Caco-2 (cell line): Measurements from ENCODE around the gene SERGEF. TPM values are rescaled to one million over a fixed set of nuclear protein-coding genes. Genes with fewer than 3 reads are reported as not detected.

ENCODE experiments used
- BruUV-seq: library from RNA; stranded (reverse); fragments of 400-500 nt; replicated peaks from 2 replicates; lab custom pipeline; 2021; lab: Mats Ljungman, UMichigan
- CTCF ChIA-PET: fragments of 300-600 bp; sonication (Branson Sonifier 250); formaldehyde crosslinking; loops from one replicate; lab custom pipeline; 2022; ENCODE audit warnings: antibody characterized with exemption; lab: Charles Lee
- POLR2A ChIA-PET: fragments of 300-600 bp; sonication (Branson Sonifier 250); formaldehyde crosslinking; loops from one replicate; lab custom pipeline; 2022; ENCODE audit warnings: antibody characterized with exemption; lab: Charles Lee
- DNase-seq, 2 experiments: peaks; one replicate each; pipeline versions ENCODE4 v3.0.0 to v3.0.0-alpha.2; 2020 to 2022
- H3K27me3 ChIP-seq: replicated peaks from 2 replicates; pipeline ENCODE4 v1.6.0; 2011; ENCODE audit warnings: low read length; ENCODE audit not compliant: control insufficient read depth, insufficient read depth
- H3K36me3 ChIP-seq: 2 replicates; pipeline ENCODE4 v1.5.1; 2011; ENCODE audit warnings: low read length; ENCODE audit not compliant: control insufficient read depth, insufficient read depth
- H3K4me1 ChIP-seq: fragments of 250-450 bp; sonication (Bioruptor Pico); 2 replicates; pipeline ENCODE4 v1.5.1; 2020; ENCODE audit warnings: mild to moderate bottlenecking
- H3K4me3 ChIP-seq: 2 replicates; pipeline ENCODE4 v1.5.1; 2011; ENCODE audit warnings: low read depth, mild to moderate bottlenecking, control low read depth, low read length
- H3K9me3 ChIP-seq: fragments of 250-450 bp; sonication (Bioruptor Pico); 2 replicates; pipeline ENCODE4 v1.5.1; 2020; ENCODE audit warnings: mild to moderate bottlenecking, moderate library complexity
- H3K27ac Mint-ChIP-seq: one replicate; pipeline ENCODE4 v1.8.0; 2022; ENCODE audit warnings: mixed read lengths; ENCODE audit not compliant: unreplicated experiment
- H3K27me3 Mint-ChIP-seq: one replicate; pipeline ENCODE4 v1.8.0; 2022; ENCODE audit warnings: mixed read lengths; ENCODE audit not compliant: insufficient read depth, unreplicated experiment
- H3K36me3 Mint-ChIP-seq: one replicate; pipeline ENCODE4 v1.8.0; 2022; ENCODE audit warnings: mild to moderate bottlenecking, mixed read lengths; ENCODE audit not compliant: insufficient read depth, unreplicated experiment
- H3K4me1 Mint-ChIP-seq: one replicate; pipeline ENCODE4 v1.8.0; 2022; ENCODE audit warnings: low read depth, mixed read lengths; ENCODE audit not compliant: unreplicated experiment
- H3K4me3 Mint-ChIP-seq: one replicate; pipeline ENCODE4 v1.8.0; 2022; ENCODE audit warnings: mild to moderate bottlenecking, moderate library complexity, mixed read lengths; ENCODE audit not compliant: unreplicated experiment
- H3K9me3 Mint-ChIP-seq: one replicate; pipeline ENCODE4 v1.8.0; 2022; ENCODE audit warnings: mixed read lengths; ENCODE audit not compliant: unreplicated experiment
- CTCF ChIP-seq, 2 experiments: fragments of 200-600 bp in 1 of 2; IDR thresholded peaks; 1 replicate in 1 of 2; 2 replicates in 1 of 2; pipeline versions ENCODE4 v1.5.1 to v1.8.0; 2011 to 2022; ENCODE audit warnings: antibody characterized with exemption in 1 of 2, control low read depth in 1 of 2, inconsistent platforms in 1 of 2, low read depth in 1 of 2, low read length in 1 of 2, mild to moderate bottlenecking in 1 of 2, moderate library complexity in 1 of 2; ENCODE audit not compliant: insufficient read depth in 1 of 2, severe bottlenecking in 1 of 2, unreplicated experiment in 1 of 2
- intact Hi-C: fragments of 100-400 bp; cut with micrococcal nuclease; formaldehyde crosslinking; loops from one replicate; pipeline ENCODE4 v1.10.0; 2022; ENCODE audit not compliant: unreplicated experiment
- total RNA-seq: library from RNA; stranded (reverse); gene quantifications from 2 replicates; pipeline ENCODE4 v1.2.3, GENCODE V29; 2022

The SERGEF gene
- total RNA-seq, 1 experiment from 2014 or later: 17.5 TPM

GRCh38 chr11:17786824-17787525 is 225.9 kb downstream of the SERGEF start:
- H3K27ac Mint-ChIP-seq: no peak overlapping the region
- H3K36me3 Mint-ChIP-seq: no peaks in the 10 kb centered on the region
- POLR2A ChIA-PET: no interaction called here
- DNase-seq: no peak
- no peaks in the 10 kb centered on the region for H3K4me1 ChIP-seq
- BruUV-seq: no TSS peak
- no peak overlapping the region for H3K4me3 Mint-ChIP-seq
- H3K4me3 ChIP-seq: no peak overlapping the region
- no peaks in the 10 kb centered on the region for H3K9me3 Mint-ChIP-seq
- no peaks in the 10 kb centered on the region for H3K36me3 ChIP-seq
- H3K27me3 Mint-ChIP-seq: peaks cover 4% of the 10 kb centered on the region
- CTCF ChIA-PET: interaction anchor here (0.6 kb wide), 1 partner anchor 54 kb away, joined by 4 read pairs; no protein-coding TSS in a partner anchor
- no peaks in the 10 kb centered on the region for H3K4me1 Mint-ChIP-seq
- H3K9me3 ChIP-seq: no peaks in the 10 kb centered on the region
- no peak for TF ChIP-seq CTCF (IDR thresholded peaks at IDR 0.05; ENCODE audit: insufficient read depth in 1 of 2, low read depth in 1 of 2, low read length in 1 of 2, severe bottlenecking in 1 of 2, unreplicated experiment in 1 of 2)
- H3K27me3 ChIP-seq: no peaks in the 10 kb centered on the region
- intact Hi-C loops: no loop called here

- DNase-seq: no peak
- Mint-ChIP-seq H3K36me3 (no peaks in the 10 kb centered on the region), H3K9me3 (no peaks in the 10 kb centered on the region), H3K4me3 (no peak overlapping the region), H3K27me3 (peaks cover 10% of the 10 kb centered on the region), H3K27ac (no peak overlapping the region), H3K4me1 (no peaks in the 10 kb centered on the region)
- TF ChIP-seq CTCF (IDR thresholded peaks at IDR 0.05; ENCODE audit: insufficient read depth in 1 of 2, low read depth in 1 of 2, low read length in 1 of 2, severe bottlenecking in 1 of 2, unreplicated experiment in 1 of 2): no peak
- CTCF ChIA-PET: no interaction called here
- BruUV-seq: no TSS peak
- Histone ChIP-seq H3K4me3 (no peak overlapping the region), H3K9me3 (no peaks in the 10 kb centered on the region), H3K36me3 (no peaks in the 10 kb centered on the region), H3K4me1 (no peaks in the 10 kb centered on the region), H3K27me3 (no peaks in the 10 kb centered on the region)
- intact Hi-C loops: no loop called here
- POLR2A ChIA-PET: no interaction called here
Observed at GRCh38 chr11:17783878-17784277, 229.0 kb downstream of the SERGEF start.

DNA sequence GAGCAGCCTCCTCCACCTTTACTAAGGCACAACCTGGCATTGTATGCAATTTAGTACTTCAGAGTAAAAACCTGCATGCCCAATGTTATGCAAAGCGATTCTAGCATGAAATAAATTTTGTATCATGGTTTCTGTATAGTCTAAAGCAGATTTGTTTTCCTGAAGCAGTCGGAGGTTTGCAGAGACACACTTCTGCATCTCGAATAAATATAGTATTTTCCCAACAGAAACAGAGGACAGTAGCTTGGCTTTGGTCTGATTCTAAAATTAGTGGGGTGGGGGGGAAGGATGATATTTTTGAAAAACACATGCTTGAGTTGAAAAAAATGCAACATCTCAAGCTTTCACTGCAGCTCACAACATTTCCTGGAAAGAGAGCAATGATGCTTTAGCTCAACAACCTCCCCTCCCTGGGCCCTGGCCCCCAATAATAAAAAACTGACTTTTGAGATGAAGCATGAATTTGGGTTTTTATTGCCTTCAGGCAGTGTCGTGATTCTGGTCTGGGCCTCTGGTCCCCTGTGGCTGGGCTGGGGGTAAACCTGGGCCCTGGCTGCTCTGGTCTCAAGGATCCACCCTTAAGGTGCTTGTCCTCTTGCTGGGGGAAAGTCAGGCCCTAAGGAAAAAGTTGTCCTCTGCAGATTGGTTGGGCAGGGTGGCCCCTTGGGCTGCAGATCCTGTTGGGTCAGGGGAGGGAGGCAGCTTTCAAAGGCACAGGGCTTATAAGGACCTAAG is 230.1 kb downstream of the SERGEF start:
- no TSS peak for BruUV-seq
- no peak for TF ChIP-seq CTCF (IDR thresholded peaks at IDR 0.05; ENCODE audit: insufficient read depth in 1 of 2, low read depth in 1 of 2, low read length in 1 of 2, severe bottlenecking in 1 of 2, unreplicated experiment in 1 of 2)
- H3K36me3 ChIP-seq: no peaks in the 10 kb centered on the region
- Mint-ChIP-seq H3K4me1 (no peaks in the 10 kb centered on the region), H3K27ac (no peak overlapping the region), H3K4me3 (no peak overlapping the region), H3K9me3 (no peaks in the 10 kb centered on the region), H3K36me3 (no peaks in the 10 kb centered on the region), H3K27me3 (peaks cover 11% of the 10 kb centered on the region)
- peaks cover 2% of the 10 kb centered on the region for H3K27me3 ChIP-seq
- no peak for DNase-seq
- CTCF ChIA-PET: no interaction called here
- POLR2A ChIA-PET: no interaction called here
- H3K4me1 ChIP-seq: no peaks in the 10 kb centered on the region
- H3K9me3 ChIP-seq: no peaks in the 10 kb centered on the region
- no peak overlapping the region for H3K4me3 ChIP-seq
- intact Hi-C loops: no loop called here
